Measurements from ENCODE around the gene DENND5A. TPM values are rescaled to one million over a fixed set of nuclear protein-coding genes. Genes with fewer than 3 reads are reported as not detected.
A peak's percentile ranks its signal among the peaks of the same experiment; 100 is the strongest.

Gene DENND5A
- total and polyA plus RNA-seq, 9 of the 15 experiments (the other 6 are each of a cell fraction or from before 2014, with no cell fraction given): 11.7 to 130 (median 46.3) TPM

GRCh38 chr11:9136741-9137140, 128.4 kb downstream of the DENND5A start:
- no peak overlapping the region for H3K27ac ChIP-seq (ENCODE audit: extremely low read depth, low read depth, low read length)
- DNase-seq (ENCODE audit: extremely low read depth in 1 of 4, low spot score in 3 of 4) (no peak), FAIRE-seq (peak; percentile 49), ATAC-seq (no peak)
- H3K27me3 ChIP-seq (ENCODE audit: control insufficient read depth in 2 of 2, insufficient read depth in 2 of 2, low read length in 2 of 2): no peaks in the 10 kb centered on the region
- ChIA-PET POLR2A (interaction anchor here (1.0 kb wide), 1 partner anchor 21 kb away, joined by 3 read pairs; no protein-coding TSS in a partner anchor), CTCF (ENCODE audit: low intra/inter-chr PET ratio) (interaction anchor here (2.5 kb wide), 1 partner anchor 121 kb away, joined by 10 read pairs; no protein-coding TSS in a partner anchor)
- in situ Hi-C loops (cut with MboI) (loop anchor here (10.0 kb wide), 1 partner anchor 122 kb away; no protein-coding TSS in a partner anchor), intact Hi-C loops (cut with micrococcal nuclease) (loop anchor here (2.0 to 5.0 kb wide), 3 partner anchors 122 to 224 kb away; partner anchors contain the start of gene AKIP1)
- 86% methylated on average over 2 of the region's 2 CpGs for WGBS (ENCODE audit: insufficient coverage, low coverage, missing lambda C conversion rate)
- H3K79me2 ChIP-seq (ENCODE audit: control insufficient read depth, insufficient read depth, low read length): no peaks in the 10 kb centered on the region
- no peak for TF ChIP-seq ZNF780A (CRISPR knock-in tag; IDR thresholded peaks at IDR 0.05)
- TF ChIP-seq CEBPZ (IDR thresholded peaks at IDR 0.05; ENCODE audit: borderline replicate concordance, low read depth, low read length): no peak
- TF ChIP-seq ZNF511 (CRISPR knock-in tag; IDR thresholded peaks at IDR 0.05): no peak
- TF ChIP-seq SMARCA4 (IDR thresholded peaks at IDR 0.05): no peak
- no peak for TF ChIP-seq YBX1 (IDR thresholded peaks at IDR 0.05)
- TF ChIP-seq CHD4 (IDR thresholded peaks at IDR 0.05; ENCODE audit: insufficient read depth, insufficient replicate concordance, low read depth, low read length, poor library complexity, severe bottlenecking): no peak
- TF ChIP-seq CREM (IDR thresholded peaks at IDR 0.05; ENCODE audit: low read depth): no peak
- no peak for TF ChIP-seq THRA (IDR thresholded peaks at IDR 0.05)
- H3K9ac ChIP-seq (ENCODE audit: insufficient read depth in 1 of 2, low read depth in 2 of 2, low read length in 2 of 2): no peak overlapping the region
- peaks cover 40% of the 10 kb centered on the region for H3K36me3 ChIP-seq (ENCODE audit: control insufficient read depth, insufficient read depth, low read length)
- no peak overlapping the region for H2AFZ ChIP-seq (ENCODE audit: low read depth, low read length)
- H3K4me1 ChIP-seq (replicated peaks in 1 of 2; ENCODE audit: control insufficient read depth in 2 of 2, insufficient read depth in 2 of 2, low read length in 2 of 2): no peaks in the 10 kb centered on the region
- BruUV-seq (replicated peaks): no TSS peak
- no peak overlapping the region for H3K4me2 ChIP-seq (ENCODE audit: insufficient read depth, low read length)
- no peaks in the 10 kb centered on the region for H4K20me1 ChIP-seq (replicated peaks; ENCODE audit: control insufficient read depth, insufficient read depth, low read length)
- no peaks in the 10 kb centered on the region for H3K9me3 ChIP-seq (replicated peaks; ENCODE audit: control insufficient read depth, insufficient read depth, low read depth, low read length)
- no peaks in the 10 kb centered on the region for H3K9me1 ChIP-seq (ENCODE audit: control insufficient read depth, insufficient read depth, low read length)
- no peak overlapping the region for H3K4me3 ChIP-seq
